IPS DF 6.9 (cell line): Measurements from ENCODE around the gene FBXO11.

Experiments used
- DNase-seq: peaks from one replicate; pipeline ENCODE4 v3.0.0-alpha.2; 2013; ENCODE audit warnings: low read depth, low spot score
- H3K27ac ChIP-seq: one replicate; pipeline ENCODE4 v1.5.1; 2013; ENCODE audit warnings: low read length, control low read depth
- H3K27me3 ChIP-seq: 2 replicates; pipeline ENCODE4 v1.6.1; 2013; ENCODE audit warnings: mild to moderate bottlenecking, low read length; ENCODE audit not compliant: control insufficient read depth, insufficient read depth
- H3K36me3 ChIP-seq: 2 replicates; pipeline ENCODE4 v1.6.1; 2013; ENCODE audit warnings: low read length; ENCODE audit not compliant: control insufficient read depth, insufficient read depth
- H3K4me1 ChIP-seq: 2 replicates; pipeline ENCODE4 v1.6.1; 2013; ENCODE audit warnings: low read length; ENCODE audit not compliant: control insufficient read depth, insufficient read depth
- H3K4me3 ChIP-seq: 2 replicates; pipeline ENCODE4 v1.5.1; 2013; ENCODE audit warnings: mild to moderate bottlenecking, low read length
- H3K9me3 ChIP-seq: 2 replicates; pipeline ENCODE4 v1.6.1; 2013; ENCODE audit warnings: low read length, inconsistent platforms; ENCODE audit not compliant: control insufficient read depth, insufficient read depth
- WGBS: extraction: QIAGEN DNeasy Blood & Tissue Kit; methylation state at CpG from one replicate; pipeline ENCODE4 v1.1.7; 2013; ENCODE audit warnings: mixed read lengths, missing lambda C conversion rate; ENCODE audit not compliant: insufficient read length, insufficient coverage; 5-methylcytosine and 5-hydroxymethylcytosine counted together

FBXO11 gene

GRCh38 chr2:47772343-47772742 lies 134.0 kb downstream of the FBXO11 start:
- no peak overlapping the region for H3K27ac ChIP-seq
- no CpG with 5 or more reads among the region's 2 CpGs for WGBS
- H3K4me3 ChIP-seq = no peak overlapping the region
- H3K4me1 ChIP-seq = no peaks in the 10 kb centered on the region
- no peaks in the 10 kb centered on the region for H3K27me3 ChIP-seq
- DNase-seq = no peak
- H3K9me3 ChIP-seq = no peaks in the 10 kb centered on the region
- no peaks in the 10 kb centered on the region for H3K36me3 ChIP-seq

GRCh38 chr2:47771211-47771610 lies 135.1 kb downstream of the FBXO11 start:
- H3K36me3 ChIP-seq = no peaks in the 10 kb centered on the region
- no peak for DNase-seq

GRCh38 chr2:47769318-47769717 lies 137.0 kb downstream of the FBXO11 start:
- Histone ChIP-seq H3K27ac (no peak overlapping the region), H3K4me1 (no peaks in the 10 kb centered on the region), H3K4me3 (no peak overlapping the region), H3K36me3 (no peaks in the 10 kb centered on the region), H3K9me3 (no peaks in the 10 kb centered on the region), H3K27me3 (no peaks in the 10 kb centered on the region)
- DNase-seq = no peak
- WGBS = no CpG with 5 or more reads among the region's 9 CpGs

More at GRCh38 chr2:47771211-47771610, 135.1 kb downstream of the FBXO11 start:
- H3K4me3 ChIP-seq = no peak overlapping the region
- H3K27ac ChIP-seq = no peak overlapping the region
- H3K27me3 ChIP-seq = no peaks in the 10 kb centered on the region
- H3K4me1 ChIP-seq = no peaks in the 10 kb centered on the region
- no peaks in the 10 kb centered on the region for H3K9me3 ChIP-seq

GRCh38 chr2:47767880-47768609 lies 138.3 kb downstream of the FBXO11 start:
- Histone ChIP-seq H3K27ac (no peak overlapping the region), H3K4me1 (no peaks in the 10 kb centered on the region), H3K9me3 (no peaks in the 10 kb centered on the region), H3K4me3 (no peak overlapping the region), H3K27me3 (no peaks in the 10 kb centered on the region), H3K36me3 (no peaks in the 10 kb centered on the region)
- WGBS = no CpG with 5 or more reads among the region's 28 CpGs
- peak; percentile 74 for DNase-seq

GRCh38 chr2:47767497-47767844 lies 138.8 kb downstream of the FBXO11 start:
- no CpG with 5 or more reads among the region's 3 CpGs for WGBS
- H3K27ac ChIP-seq = no peak overlapping the region

GRCh38 chr2:47751856-47752414 lies 154.4 kb downstream of the FBXO11 start:
- no peak for DNase-seq
- peaks cover 2% of the 10 kb centered on the region; the same call in 1 of the 2 replicates for H3K9me3 ChIP-seq
- no CpG with 5 or more reads among the region's 10 CpGs for WGBS

More at GRCh38 chr2:47767497-47767844, 138.8 kb downstream of the FBXO11 start:
- no peaks in the 10 kb centered on the region for H3K36me3 ChIP-seq
- DNase-seq = no peak
- H3K9me3 ChIP-seq = no peaks in the 10 kb centered on the region
- H3K27me3 ChIP-seq = no peaks in the 10 kb centered on the region
- H3K4me1 ChIP-seq = no peaks in the 10 kb centered on the region
- no peak overlapping the region for H3K4me3 ChIP-seq

GRCh38 chr2:47747878-47748277 lies 158.4 kb downstream of the FBXO11 start:
- Histone ChIP-seq H3K27me3 (no peaks in the 10 kb centered on the region), H3K9me3 (peaks cover 2% of the 10 kb centered on the region; the same call in 1 of the 2 replicates), H3K27ac (no peak overlapping the region), H3K36me3 (no peaks in the 10 kb centered on the region), H3K4me1 (no peaks in the 10 kb centered on the region), H3K4me3 (no peak overlapping the region)
- no CpG with 5 or more reads among the region's 4 CpGs for WGBS
- DNase-seq = no peak

More at GRCh38 chr2:47751856-47752414, 154.4 kb downstream of the FBXO11 start:
- Histone ChIP-seq H3K36me3 (no peaks in the 10 kb centered on the region), H3K4me3 (no peak overlapping the region), H3K27ac (no peak overlapping the region), H3K27me3 (no peaks in the 10 kb centered on the region), H3K4me1 (no peaks in the 10 kb centered on the region)

- Histone ChIP-seq H3K4me1 (no peaks in the 10 kb centered on the region; the same call in 1 of the 2 replicates), H3K27ac (no peak overlapping the region), H3K4me3 (no peak overlapping the region), H3K9me3 (0 out of 2 replicates have a peak, but pooled peaks cover 2% of the 10 kb centered on the region), H3K27me3 (no peaks in the 10 kb centered on the region), H3K36me3 (no peaks in the 10 kb centered on the region)
- DNase-seq = no peak
- no CpG with 5 or more reads among the region's 2 CpGs for WGBS
Measured at GRCh38 chr2:47744074-47744473, 162.2 kb downstream of the FBXO11 start.

GRCh38 chr2:47741637-47742036 lies 164.7 kb downstream of the FBXO11 start:
- no peak for DNase-seq
- Histone ChIP-seq H3K27me3 (no peaks in the 10 kb centered on the region), H3K9me3 (no peaks in the 10 kb centered on the region), H3K36me3 (no peaks in the 10 kb centered on the region), H3K27ac (no peak overlapping the region), H3K4me3 (no peak overlapping the region), H3K4me1 (no peaks in the 10 kb centered on the region; the same call in 1 of the 2 replicates)
- no CpG with 5 or more reads among the region's 3 CpGs for WGBS

GRCh38 chr2:47741101-47741500 lies 165.2 kb downstream of the FBXO11 start:
- no CpG with 5 or more reads among the region's 3 CpGs for WGBS
- H3K9me3 ChIP-seq = no peaks in the 10 kb centered on the region
- H3K27me3 ChIP-seq = no peaks in the 10 kb centered on the region
- H3K36me3 ChIP-seq = no peaks in the 10 kb centered on the region
- DNase-seq = no peak
- H3K27ac ChIP-seq = no peak overlapping the region
- no peaks in the 10 kb centered on the region; the same call in 1 of the 2 replicates for H3K4me1 ChIP-seq
- H3K4me3 ChIP-seq = no peak overlapping the region
